MM.1S (cell line): Measurements from ENCODE around the gene TEX14.

ENCODE experiments used
- DNase-seq: peaks from one replicate; pipeline ENCODE4 v3.0.0-alpha.2; 2015
- H2AFZ ChIP-seq: fragments of 300-600 bp; sonication (generic); 2 replicates; pipeline ENCODE4 v1.6.0; 2016; ENCODE audit warnings: antibody characterized with exemption, low read length
- H3F3A ChIP-seq: fragments of 300-600 bp; sonication (generic); 2 replicates; pipeline ENCODE4 v1.6.1; 2016; ENCODE audit warnings: mild to moderate bottlenecking, antibody characterized with exemption, low read length, moderate library complexity, mixed read lengths; ENCODE audit not compliant: insufficient read depth
- H3K27ac ChIP-seq: fragments of 300-600 bp; sonication (generic); 2 replicates; pipeline ENCODE4 v1.5.1; 2016; ENCODE audit warnings: mild to moderate bottlenecking, low read length
- H3K27me3 ChIP-seq: fragments of 300-600 bp; sonication (generic); replicated peaks from 2 replicates; pipeline ENCODE4 v1.6.0; 2016; ENCODE audit warnings: low read length; ENCODE audit not compliant: insufficient read depth
- H3K36me3 ChIP-seq: fragments of 300-600 bp; sonication (generic); replicated peaks from 2 replicates; pipeline ENCODE4 v1.6.1; 2016; ENCODE audit warnings: mild to moderate bottlenecking, low read length, mixed read lengths; ENCODE audit not compliant: insufficient read depth
- H3K4me1 ChIP-seq: fragments of 300-600 bp; sonication (generic); 2 replicates; pipeline ENCODE4 v1.6.1; 2016; ENCODE audit warnings: low read length, mixed read lengths
- H3K4me2 ChIP-seq: fragments of 300-600 bp; sonication (generic); 2 replicates; pipeline ENCODE4 v1.6.0; 2016; ENCODE audit warnings: low read depth, low read length
- H3K4me3 ChIP-seq: fragments of 300-600 bp; sonication (generic); 2 replicates; pipeline ENCODE4 v1.5.1; 2016; ENCODE audit warnings: low read length, mixed read lengths
- H3K79me2 ChIP-seq: fragments of 300-600 bp; sonication (generic); 2 replicates; pipeline ENCODE4 v1.6.1; 2016; ENCODE audit warnings: mixed run types, low read length, mixed read lengths
- H3K9ac ChIP-seq: fragments of 300-600 bp; sonication (generic); 2 replicates; pipeline ENCODE4 v1.6.1; 2016; ENCODE audit warnings: low read length, mixed read lengths
- H3K9me2 ChIP-seq: fragments of 300-600 bp; sonication (generic); replicated peaks from 2 replicates; pipeline ENCODE4 v1.6.1; 2016; ENCODE audit warnings: mild to moderate bottlenecking, low read length, mixed read lengths; ENCODE audit not compliant: insufficient read depth
- H3K9me3 ChIP-seq: fragments of 300-600 bp; sonication (generic); replicated peaks from 2 replicates; pipeline ENCODE4 v1.6.1; 2016; ENCODE audit warnings: mild to moderate bottlenecking, low read length, mixed read lengths; ENCODE audit not compliant: insufficient read depth
- H4K20me1 ChIP-seq: fragments of 300-600 bp; sonication (generic); 2 replicates; pipeline ENCODE4 v1.6.1; 2016; ENCODE audit warnings: mild to moderate bottlenecking, low read length, moderate library complexity, mixed read lengths; ENCODE audit not compliant: insufficient read depth
- CTCF ChIP-seq: fragments of 300-600 bp; sonication (generic); IDR thresholded peaks from 2 replicates; pipeline ENCODE4 v1.5.1; 2016; ENCODE audit warnings: antibody characterized with exemption, low read length, mixed read lengths
- EZH2 ChIP-seq: fragments of 300-600 bp; sonication (generic); optimal IDR thresholded peaks from 2 replicates; pipeline ENCODE3; 2017; ENCODE audit warnings: low read depth, mild to moderate bottlenecking, antibody characterized with exemption, low read length, mixed read lengths
- EZH2phosphoT487 ChIP-seq: fragments of 300-600 bp; sonication (generic); IDR thresholded peaks from 2 replicates; pipeline ENCODE4 v1.6.1; 2018; ENCODE audit warnings: antibody characterized with exemption, low read length

The TEX14 gene

DNA sequence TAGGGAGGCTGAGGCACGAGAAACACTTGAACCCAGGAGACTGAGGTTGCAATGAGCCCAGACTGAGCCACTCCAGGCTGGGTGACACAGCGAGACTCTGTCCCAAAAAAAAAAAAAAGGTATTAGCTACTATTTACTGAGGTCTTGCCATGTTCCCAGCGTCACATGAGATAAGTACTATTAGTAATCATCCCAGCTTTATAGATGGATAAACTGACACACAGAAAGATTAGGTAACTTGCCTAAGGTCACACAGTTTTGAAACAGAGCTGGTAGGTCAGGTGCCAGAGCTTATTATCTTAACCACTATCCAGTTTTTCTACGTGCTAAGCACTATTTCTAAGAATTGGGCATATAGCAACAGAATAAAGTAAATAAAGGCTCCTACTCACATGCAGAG lies 51.6 kb downstream of the TEX14 start:
- TF ChIP-seq EZH2phosphoT487: no peak
- no peak for TF ChIP-seq EZH2
- TF ChIP-seq CTCF: no peak
- H2AFZ ChIP-seq: no peak overlapping the region
- no peak for DNase-seq
- no peaks in the 10 kb centered on the region for H3K9me3 ChIP-seq
- no peak overlapping the region for H3K4me2 ChIP-seq
- no peaks in the 10 kb centered on the region for H3K27me3 ChIP-seq
- H3K4me3 ChIP-seq: no peak overlapping the region
- no peaks in the 10 kb centered on the region for H3F3A ChIP-seq
- H3K9me2 ChIP-seq: no peaks in the 10 kb centered on the region
- no peaks in the 10 kb centered on the region for H4K20me1 ChIP-seq
- H3K27ac ChIP-seq: no peak overlapping the region
- no peaks in the 10 kb centered on the region for H3K4me1 ChIP-seq
- H3K9ac ChIP-seq: no peak overlapping the region
- H3K79me2 ChIP-seq: no peaks in the 10 kb centered on the region
- no peaks in the 10 kb centered on the region for H3K36me3 ChIP-seq

GRCh38 chr17:58639681-58640080 lies 52.2 kb downstream of the TEX14 start:
- no peaks in the 10 kb centered on the region for H3K36me3 ChIP-seq
- no peaks in the 10 kb centered on the region for H3F3A ChIP-seq
- H3K4me1 ChIP-seq: no peaks in the 10 kb centered on the region
- no peak for DNase-seq
- no peaks in the 10 kb centered on the region for H3K9me3 ChIP-seq
- no peak overlapping the region for H3K27ac ChIP-seq
- H3K27me3 ChIP-seq: no peaks in the 10 kb centered on the region
- no peaks in the 10 kb centered on the region for H3K9me2 ChIP-seq
- no peaks in the 10 kb centered on the region for H3K79me2 ChIP-seq
- H3K4me3 ChIP-seq: no peak overlapping the region
- H2AFZ ChIP-seq: no peak overlapping the region
- no peak for TF ChIP-seq EZH2phosphoT487
- no peak for TF ChIP-seq EZH2
- TF ChIP-seq CTCF: no peak
- no peak overlapping the region for H3K9ac ChIP-seq
- H3K4me2 ChIP-seq: no peak overlapping the region
- H4K20me1 ChIP-seq: no peaks in the 10 kb centered on the region

- Histone ChIP-seq H4K20me1 (no peaks in the 10 kb centered on the region), H3K27ac (no peak overlapping the region), H3K36me3 (no peaks in the 10 kb centered on the region), H3K9me2 (no peaks in the 10 kb centered on the region), H3F3A (0 out of 2 replicates have a peak, but pooled peaks cover 2% of the 10 kb centered on the region), H3K4me1 (peaks cover 4% of the 10 kb centered on the region; the same call in 1 of the 2 replicates), H3K9me3 (no peaks in the 10 kb centered on the region), H3K79me2 (no peaks in the 10 kb centered on the region), H3K4me2 (no peak overlapping the region), H3K9ac (no peak overlapping the region), H3K27me3 (no peaks in the 10 kb centered on the region), H3K4me3 (no peak overlapping the region), H2AFZ (no peak overlapping the region)
- DNase-seq: no peak
- no peak for TF ChIP-seq EZH2
- no peak for TF ChIP-seq CTCF
- no peak for TF ChIP-seq EZH2phosphoT487
Observed at GRCh38 chr17:58637011-58637570, 54.8 kb downstream of the TEX14 start.
